Measurements from ENCODE around the gene MAP1A.
A peak's percentile ranks its signal among the peaks of the same experiment; 100 is the strongest.

MAP1A gene

GRCh38 chr15:43517354-43518196 is at the start of gene MAP1A:
Gene MAP1A, plus strand, starts transcription at chr15:43517608. Its CDS starts 3,866 bp downstream, at chr15:43521474.
- peak; percentile 26 for DNase-seq

GRCh38 chr15:43469867-43470266 is 47.5 kb upstream of the MAP1A start:
- peak; percentile 3 for DNase-seq

- no peak for DNase-seq
These were observed 45.4 kb upstream of the MAP1A start for GRCh38 chr15:43471975-43472374.

- DNase-seq = no peak
These were observed 43.5 kb upstream of the MAP1A start for GRCh38 chr15:43473885-43474284.

GRCh38 chr15:43483297-43484128 is 33.9 kb upstream of the MAP1A start:
- peak; percentile 1 for DNase-seq

- no peak for DNase-seq
These were observed 33.0 kb upstream of the MAP1A start for GRCh38 chr15:43484455-43484854.

- no peak for DNase-seq
These were observed 30.0 kb upstream of the MAP1A start for GRCh38 chr15:43487271-43487895.

- no peak for DNase-seq
These were observed 28.6 kb upstream of the MAP1A start for GRCh38 chr15:43488790-43489189.

GRCh38 chr15:43489191-43489590 is 28.2 kb upstream of the MAP1A start:
- DNase-seq = no peak

GRCh38 chr15:43492266-43492665 is 25.1 kb upstream of the MAP1A start:
- DNase-seq = no peak

GRCh38 chr15:43492673-43493601 is 24.5 kb upstream of the MAP1A start, which contains the start of gene TP53BP1:
Gene TP53BP1, minus strand, starts transcription at chr15:43493156. Its CDS starts 113 bp downstream, at chr15:43493043.
- peak; percentile 95 for DNase-seq

- DNase-seq = no peak
These were observed 23.5 kb upstream of the MAP1A start for GRCh38 chr15:43493703-43494472.

- no peak for DNase-seq
These were observed 18.4 kb upstream of the MAP1A start for GRCh38 chr15:43498990-43499389.

GRCh38 chr15:43499635-43500034 is 17.8 kb upstream of the MAP1A start:
- DNase-seq = no peak

GRCh38 chr15:43505738-43506137 is 11.7 kb upstream of the MAP1A start:
- no peak for DNase-seq

GRCh38 chr15:43508421-43508820 is 9.0 kb upstream of the MAP1A start:
- DNase-seq = no peak

GRCh38 chr15:43508991-43509659 is 8.3 kb upstream of the MAP1A start:
- DNase-seq = no peak

- no peak for DNase-seq
These were observed 7.7 kb upstream of the MAP1A start for GRCh38 chr15:43509660-43510199.

- peak; percentile 98 for DNase-seq
These were observed 7.0 kb upstream of the MAP1A start for GRCh38 chr15:43510200-43511011.
